ENCODE results near the gene F2R.
A peak's percentile ranks its signal among the peaks of the same experiment; 100 is the strongest.

The F2R gene

DNA sequence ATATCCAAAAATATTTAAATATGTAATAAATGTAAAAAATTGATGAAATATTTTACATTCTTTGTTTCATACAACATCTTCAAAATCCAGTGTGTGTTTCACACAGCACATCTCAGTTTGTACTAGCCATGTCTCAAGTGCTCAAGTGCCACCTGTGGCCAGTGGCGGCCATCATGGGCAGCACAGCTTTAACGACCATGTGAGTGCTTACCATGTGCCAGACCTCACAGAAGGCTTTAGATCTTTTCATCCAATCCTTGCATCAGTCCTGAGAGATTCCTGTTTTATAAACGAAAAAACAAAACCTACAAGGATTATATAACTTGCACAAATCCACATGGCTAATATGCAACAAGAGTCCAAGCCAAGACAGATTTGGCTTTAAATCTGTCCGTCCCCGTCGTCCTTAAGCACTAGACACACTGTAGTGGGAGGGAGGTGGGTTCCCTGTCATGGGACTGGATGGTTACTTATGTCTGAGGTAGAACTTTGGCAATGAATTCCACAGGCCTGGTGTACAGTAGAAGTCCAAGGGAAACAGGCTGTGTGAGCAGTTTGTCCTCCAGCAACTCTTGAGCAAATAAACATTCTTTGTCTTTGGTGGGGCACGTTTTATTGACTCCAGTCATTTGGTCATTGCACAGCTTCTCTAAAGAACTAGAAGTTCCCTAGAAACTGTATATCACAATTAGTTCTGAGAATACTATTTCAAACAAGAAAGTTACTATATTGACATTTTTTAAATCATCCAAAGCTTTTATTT lies 25.0 kb upstream of the F2R start:
- DNase-seq = peak; percentile 70

DNA sequence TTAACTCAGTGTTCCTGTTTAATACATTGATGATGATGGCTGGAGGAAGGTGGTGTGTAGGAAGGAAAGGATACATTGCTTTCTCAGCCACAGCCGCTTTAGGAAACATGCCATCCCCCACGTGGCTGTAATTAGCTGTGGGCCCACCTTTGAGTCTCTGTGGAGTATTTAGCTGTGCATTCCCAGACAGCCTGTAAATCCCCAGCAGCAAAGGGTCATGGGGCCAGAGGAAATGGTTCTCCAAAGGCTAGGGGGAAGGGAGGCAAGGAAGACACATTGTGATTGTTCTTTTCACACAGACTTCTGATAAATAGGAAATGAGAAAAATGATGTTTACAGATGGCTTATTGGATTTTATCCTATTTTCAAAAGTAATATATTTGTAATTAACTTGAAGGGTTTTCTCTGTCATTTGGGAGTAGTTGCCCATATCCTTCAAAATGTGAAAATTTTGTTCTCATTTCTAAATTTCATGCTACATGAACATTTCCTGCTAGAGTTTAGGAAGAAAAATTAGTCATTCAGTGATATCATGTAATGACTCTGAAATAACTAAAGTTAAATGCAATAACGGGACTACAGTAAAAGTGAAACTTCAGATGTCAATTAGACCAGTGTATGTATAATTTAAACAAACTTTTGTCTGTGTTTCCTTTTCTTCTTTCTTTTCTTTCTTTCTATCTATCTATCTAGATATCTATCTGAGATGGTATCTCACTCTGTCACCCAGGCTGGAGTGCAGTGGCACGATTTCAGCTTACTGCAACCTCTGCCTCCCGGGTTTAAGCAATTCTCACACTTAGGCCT lies 24.3 kb upstream of the F2R start:
- DNase-seq = peak; percentile 96

DNA sequence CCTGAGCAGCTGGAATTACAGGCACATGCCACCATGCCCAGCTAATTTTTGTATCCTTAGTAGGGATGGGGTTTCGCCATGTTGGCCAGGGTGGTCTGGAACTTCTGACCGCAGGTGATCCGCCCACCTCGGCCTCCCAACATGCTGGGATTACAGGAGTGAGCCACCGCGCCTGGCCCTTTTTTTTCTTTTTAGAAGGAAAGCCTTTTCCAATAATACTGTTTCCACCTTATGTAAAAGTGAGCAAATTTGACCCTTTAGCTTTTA lies 23.7 kb upstream of the F2R start:
- DNase-seq = no peak

DNA sequence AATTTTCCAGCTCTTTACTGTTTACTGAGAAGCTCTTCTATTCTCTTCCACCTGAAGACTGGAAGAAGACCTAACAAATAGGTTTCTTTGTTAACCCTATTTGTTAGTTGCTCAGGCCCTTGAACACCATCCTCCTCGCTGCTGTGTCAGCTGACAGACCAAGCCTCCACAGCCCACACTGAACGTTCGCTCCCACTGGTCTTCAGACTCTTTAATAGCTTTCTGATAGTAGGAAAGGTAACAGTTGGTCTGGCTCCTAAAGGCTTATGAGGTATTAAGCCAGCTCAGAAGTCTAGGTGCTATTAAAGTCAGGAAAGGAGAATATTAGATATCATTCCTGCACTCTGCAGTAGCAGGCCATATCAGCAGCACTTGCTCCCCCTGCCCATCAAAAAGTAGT lies 23.3 kb upstream of the F2R start:
- no peak for DNase-seq

DNA sequence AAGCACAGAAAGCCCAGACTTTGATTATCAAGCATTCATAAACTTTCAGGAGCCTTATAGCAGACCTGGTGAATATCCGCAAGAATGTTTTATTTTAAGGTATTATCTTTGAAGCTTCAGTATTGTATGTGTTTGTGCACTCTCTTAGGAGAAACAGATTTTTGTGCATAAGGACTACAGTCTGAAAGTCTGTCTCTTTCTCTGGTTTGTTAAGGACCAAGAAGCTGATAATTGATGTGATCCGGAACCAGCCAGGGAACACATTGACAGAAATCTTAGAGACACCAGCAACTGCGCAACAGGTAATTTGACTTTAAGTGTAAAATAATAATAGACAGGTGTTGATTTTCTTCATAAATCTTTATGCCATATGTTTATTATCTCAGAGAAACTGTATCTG lies 22.8 kb upstream of the F2R start:
- no peak for DNase-seq

DNA sequence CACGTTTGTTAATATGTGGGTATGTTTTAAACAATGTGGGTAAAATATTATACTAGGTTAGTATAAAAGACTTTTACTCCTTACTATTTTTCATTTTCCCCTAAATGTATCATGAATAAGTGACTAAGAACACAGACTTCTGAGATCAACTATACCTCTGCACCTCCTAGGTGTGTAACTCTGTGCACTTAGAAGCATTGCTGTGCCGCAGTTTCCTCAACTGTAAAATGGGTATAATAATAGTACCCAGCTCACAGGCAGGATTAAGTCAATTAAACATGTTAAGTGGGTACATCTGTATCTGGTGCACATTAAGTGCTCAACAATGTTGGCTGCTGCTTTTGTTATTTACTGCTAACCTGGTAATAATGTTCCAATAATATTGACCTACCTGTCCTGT lies 21.6 kb upstream of the F2R start:
- no peak for DNase-seq

DNA sequence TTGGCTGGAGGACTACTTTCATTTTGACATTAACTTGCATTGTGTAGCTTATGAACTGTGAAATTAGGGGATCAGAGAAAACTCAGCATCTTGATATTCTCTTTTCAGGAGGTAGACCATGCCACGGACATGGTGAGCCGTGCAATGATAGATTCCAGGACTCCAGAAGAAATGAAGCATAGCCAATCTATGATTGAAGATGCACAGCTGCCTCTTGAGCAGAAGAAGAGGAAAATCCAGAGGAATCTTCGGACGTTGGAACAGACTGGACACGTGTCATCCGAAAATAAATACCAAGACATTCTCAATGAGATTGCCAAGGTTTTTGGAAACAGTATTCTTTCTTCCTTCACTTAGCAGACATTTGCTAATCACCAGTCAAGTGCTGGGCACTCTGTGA lies 20.6 kb upstream of the F2R start:
- DNase-seq = no peak

DNA sequence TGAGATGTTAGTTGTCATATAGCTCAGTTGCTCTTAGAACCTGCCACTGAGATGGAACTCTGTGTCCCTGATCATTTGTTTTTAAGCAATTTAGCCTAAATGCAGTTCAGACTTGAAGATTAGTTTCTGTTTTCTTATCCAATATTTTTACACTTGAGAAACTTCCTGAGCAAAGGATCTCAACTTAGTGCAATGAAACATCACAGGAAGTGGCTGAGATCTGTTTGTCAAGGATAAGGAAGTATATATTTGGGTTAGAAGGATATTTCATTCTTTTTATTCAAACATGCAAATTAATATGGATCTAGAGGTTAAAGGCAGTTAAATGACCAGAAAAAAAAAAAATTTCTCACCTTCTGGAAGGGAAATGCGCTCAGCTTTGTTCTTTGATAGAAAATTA lies 19.7 kb upstream of the F2R start:
- DNase-seq = no peak

DNA sequence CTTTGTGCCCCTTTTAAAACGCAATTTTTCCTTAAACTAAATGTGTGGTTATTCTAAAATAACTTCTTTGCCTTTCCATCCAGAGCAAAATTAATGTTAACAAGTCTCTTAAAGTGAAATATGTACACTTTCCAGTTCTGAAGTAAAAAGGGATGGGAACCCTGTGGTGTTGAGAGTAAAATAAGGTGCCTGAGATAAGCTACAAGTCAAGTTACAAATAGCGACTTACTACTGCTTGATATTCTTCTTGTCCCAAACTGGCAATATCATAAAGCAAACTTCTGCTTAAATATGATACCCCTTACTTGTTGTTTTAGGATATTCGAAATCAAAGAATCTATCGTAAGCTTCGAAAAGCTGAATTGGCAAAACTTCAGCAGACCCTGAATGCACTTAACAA lies 18.3 kb upstream of the F2R start:
- DNase-seq = no peak

DNA sequence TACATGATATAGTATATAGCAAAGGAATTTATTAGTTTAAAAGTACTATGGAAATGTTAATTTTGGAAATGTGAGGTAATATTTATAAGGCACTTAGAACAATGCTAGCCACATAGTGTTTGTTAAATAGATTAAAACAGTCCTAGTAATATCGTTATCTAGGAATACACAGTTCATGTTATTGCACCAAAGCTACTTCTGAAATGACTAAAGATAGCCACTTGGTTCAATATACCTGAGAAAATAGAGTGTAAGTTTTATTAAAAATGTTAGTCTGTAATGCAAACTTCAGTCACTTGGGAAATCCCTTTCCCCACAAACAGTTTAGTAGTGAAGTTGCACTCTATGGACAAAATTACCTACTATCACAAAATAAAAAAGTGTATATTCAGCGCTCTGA lies 15.4 kb upstream of the F2R start:
- no peak for DNase-seq

DNA sequence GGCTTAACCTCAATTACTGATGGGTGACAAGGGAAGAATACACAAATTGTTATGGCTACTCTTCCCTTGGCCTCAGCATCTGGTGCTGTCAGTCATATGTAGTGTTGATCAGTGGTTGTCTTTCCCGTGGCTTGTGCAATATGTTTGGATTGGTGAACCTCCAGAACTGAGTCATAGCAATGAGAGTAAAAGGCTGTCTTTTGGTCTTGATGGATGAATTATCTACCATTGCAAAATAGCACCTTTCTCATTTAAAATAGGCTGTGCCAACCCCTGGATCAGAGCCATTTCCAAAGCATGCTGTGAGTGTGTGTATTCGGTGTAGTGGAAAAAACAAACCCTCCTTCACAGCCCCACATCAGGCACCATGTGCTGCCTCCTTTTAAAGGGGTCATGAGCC lies 14.6 kb upstream of the F2R start:
- peak; percentile 95 for DNase-seq

DNA sequence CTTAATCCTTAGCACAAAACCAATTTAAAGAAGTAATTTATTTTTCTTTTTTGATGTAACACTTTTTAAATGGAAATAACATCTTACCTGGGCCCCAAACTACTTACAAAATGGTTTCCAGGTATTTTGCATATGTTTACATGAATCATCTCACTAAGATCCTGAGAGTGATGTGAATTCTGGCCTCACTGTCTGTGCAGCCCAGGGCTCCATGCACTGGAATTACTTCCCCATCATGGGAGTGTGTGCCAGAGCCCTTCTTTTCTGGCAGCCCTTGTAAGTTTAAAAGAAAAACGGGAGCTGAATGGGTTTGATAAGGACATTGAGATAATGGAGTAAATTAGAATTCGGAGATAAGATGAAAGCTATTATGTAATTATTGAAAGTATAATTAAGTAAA lies 12.2 kb upstream of the F2R start:
- DNase-seq = no peak

DNA sequence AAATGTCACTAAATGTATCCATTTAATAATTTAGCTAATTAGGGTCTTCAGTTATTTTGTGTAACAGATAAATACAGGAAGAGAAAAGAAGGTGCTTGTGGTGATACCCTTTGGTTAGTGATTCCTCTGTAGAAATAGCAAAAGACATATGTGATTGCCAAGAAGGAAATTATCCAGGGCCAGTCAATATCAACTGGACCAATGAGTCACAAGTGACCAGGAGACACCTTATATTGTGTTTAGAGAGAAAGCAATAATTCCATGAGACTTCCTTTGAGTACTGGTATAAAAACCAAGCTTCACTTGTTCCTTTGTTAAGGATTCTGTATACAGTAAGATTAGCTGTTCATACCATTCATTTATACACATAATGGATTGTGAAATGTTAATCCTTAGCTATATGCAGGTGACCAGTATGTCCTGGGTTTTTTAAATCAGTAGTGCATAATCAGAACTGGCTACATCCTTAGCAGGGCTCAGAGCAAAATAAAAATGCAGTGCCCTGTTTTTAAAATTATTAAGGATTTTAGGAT lies 11.7 kb upstream of the F2R start:
- DNase-seq = no peak

DNA sequence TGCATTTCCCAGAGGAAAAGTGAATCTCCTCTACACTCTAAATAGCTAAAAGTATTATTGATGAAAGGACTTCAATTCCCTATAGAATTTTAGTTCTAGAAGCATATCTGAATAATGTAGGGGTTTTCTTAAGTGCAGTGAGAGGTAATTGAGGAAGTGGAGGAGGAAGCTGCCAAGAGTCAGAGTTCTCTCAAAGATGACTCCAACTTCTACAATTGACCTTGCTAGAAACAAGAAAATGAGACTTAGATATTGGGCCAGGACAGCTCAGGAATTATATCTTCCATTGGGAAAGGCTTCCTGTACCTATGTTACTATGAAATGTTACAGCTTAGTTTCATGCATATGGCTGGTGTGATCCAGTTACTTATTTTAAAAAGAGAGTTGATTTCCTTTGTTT lies 10.4 kb upstream of the F2R start:
- no peak for DNase-seq

DNA sequence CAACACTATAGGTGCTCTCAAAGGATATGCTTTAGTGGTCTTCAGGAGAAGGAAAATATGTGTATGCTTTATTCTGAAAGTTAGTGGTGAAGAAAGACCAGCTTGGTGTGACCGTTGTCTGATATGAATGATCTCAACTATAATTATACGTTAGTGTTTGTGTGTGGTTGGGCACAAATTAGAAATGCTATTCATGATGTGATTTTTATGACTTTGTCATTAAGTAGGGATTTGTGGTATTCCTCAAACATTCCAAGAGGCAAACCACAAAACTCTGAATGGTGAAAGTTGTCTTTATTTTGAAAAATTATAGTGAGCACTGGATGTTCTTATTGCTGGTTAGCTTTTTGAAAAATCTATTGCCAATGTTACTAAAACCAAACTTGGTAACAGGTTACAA lies 6.2 kb upstream of the F2R start:
- peak; percentile 91 for DNase-seq

DNA sequence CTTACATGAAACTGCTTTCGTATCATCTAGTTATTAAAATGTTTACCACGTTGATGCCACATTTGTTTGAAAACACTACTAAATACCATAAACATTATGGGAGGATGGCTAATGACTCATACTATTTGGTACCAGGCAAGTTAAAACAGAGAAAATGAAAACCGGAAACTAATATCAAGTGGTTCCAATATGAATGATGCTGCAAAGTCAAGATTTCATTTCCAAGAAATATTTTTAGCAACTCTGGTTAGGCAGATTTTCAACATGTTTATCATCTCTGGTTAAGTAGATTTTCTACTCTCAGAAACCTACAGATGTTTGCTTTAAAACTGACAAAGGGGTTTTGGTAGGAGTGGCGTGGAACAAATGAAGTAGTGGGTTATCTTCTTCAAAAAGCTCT lies 4.9 kb upstream of the F2R start:
- DNase-seq = peak; percentile 41

DNA sequence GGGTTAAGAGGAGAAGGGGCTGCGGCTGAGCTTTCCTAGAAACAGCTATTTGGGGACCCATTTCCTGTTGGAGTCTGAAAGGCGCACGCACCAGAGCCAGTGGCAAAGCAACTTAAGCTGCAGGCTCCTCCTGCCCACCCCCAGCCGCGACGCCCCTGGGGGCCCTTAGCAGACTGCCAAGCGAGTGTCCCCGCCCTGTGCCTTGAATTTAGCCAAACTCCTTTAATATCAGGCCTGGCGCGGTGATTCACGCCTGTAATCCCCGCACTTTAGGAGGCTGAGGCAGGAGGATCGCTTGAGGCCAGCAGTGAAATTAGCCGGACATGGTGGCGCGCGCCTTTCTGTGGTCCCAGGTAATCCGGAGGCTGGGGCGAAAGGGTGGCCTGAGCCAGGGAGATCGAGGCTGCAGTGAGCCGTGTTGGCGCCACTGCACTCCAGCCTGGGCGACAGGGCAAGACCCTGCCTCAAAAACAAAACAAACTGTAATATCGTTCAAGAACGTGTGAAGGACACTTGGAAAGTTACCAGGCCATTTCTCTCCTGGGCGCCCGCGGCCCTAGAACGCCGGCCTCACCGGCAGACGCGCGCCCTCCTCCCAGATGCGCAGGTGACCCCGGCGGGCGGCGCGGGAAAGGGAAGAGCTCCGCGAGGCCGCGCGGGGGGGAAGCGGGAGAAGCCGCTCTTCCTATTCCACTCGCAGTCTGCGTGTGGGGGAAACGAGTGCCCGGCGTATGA lies 1.0 kb upstream of the F2R start:
- DNase-seq = no peak

DNA sequence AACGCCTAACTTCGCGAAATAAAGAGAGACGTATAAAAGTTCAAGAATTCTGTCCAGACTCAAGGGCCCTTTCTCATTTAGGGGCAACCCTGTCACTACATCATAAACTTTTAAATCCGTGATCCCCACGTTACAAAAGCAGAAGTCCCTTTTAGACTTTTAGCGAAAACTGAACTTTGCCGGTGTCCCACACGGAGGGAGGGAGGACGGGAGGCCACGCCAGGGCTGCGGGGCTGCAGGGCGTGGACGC lies 515 bp upstream of the F2R start:
- DNase-seq = no peak

DNA sequence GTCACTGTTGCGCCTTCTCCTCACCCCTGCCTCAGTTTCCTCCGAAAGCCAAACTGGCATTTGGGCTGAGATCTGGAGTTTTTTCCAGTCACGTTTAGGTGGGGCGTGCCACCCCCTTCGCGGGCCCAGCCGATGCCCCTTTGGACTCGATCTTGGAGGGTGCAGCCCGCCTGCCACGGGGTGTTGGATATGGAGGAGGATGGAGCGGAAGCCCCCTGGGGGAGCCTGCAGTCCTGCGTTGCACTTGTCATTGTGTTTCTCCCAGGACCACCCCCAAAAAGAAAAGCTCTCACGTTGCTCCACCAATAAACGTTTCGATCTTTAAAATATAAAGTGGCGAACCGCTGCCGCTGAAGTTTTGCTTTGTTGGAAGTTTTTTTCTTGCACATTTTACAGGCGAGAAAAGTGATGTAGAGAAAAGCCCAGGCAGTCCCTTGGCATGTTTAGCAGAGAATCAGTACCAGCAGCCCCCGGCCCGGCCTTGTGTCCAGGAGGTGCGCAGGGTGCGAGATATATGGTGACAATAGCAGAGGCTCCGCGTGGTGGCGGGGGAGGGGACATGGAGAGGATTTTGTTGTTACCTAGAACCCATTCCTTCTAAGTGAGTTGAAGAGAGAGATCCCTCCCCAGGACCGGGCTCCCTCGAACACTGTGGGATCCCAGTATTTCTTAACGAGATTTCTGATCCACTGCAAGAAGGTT lies 681 bp downstream of the F2R start:
- DNase-seq = no peak

DNA sequence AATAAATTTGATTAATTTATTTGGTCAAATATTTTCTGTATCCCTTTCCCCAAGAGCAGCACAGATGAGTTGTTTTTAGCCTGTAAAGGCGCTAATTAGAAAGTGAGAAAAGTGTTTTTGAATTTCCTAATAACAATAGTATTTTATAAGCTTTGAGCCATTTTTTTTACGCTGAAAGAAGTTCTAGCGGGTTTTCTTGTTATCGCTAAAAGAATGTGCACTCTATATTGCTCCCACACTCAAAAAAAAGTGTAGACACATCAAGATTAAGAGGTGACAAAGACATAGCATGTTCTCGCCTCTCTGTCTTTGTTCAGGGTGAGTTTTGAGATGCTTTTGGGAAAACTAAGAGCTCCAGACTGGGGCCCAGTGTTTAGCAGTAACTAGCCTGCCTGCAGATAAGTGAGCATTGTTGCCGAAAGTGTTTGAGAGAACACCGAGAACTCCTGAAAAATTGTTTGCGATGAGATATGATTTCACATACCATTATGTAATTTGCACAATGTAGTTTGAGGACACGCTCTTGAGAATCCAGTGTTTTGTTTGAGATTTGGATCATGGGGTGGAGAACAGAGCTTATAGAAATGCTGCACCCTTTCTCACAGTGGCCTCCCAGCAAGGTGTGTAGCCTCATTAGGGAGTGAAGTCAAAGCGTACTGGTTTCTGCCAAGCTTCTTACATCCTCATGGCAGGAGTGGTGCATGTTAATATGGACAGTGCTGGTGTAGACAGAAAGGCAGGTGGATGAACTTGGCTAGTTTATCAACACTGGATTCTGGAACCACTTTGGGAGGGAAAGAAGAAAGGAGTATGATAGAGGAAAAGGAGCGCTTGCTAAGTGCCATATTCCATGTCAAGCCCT lies 1.5 kb downstream of the F2R start:
- DNase-seq = no peak

DNA sequence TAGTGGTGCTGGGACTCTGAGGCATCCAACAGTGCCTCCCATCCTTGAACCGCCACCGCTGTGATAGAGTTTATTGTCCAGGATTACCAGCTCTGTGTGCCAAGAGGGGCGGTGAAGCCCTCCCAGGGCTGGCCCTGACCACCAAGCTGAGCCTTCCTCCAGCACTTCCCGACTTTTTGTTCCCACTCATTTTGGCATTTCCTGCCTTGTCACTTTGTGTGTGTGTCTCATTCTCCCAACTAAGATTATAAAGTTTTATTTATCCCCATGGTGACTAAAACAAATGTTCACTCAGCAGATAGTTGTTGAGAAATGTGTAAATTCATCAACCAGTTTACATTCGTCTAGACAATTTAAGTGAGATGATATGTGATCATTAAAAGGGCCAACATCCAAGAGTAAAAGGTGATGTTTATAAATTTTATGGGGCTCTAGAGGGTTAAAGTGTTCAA lies 2.5 kb downstream of the F2R start:
- DNase-seq = no peak

DNA sequence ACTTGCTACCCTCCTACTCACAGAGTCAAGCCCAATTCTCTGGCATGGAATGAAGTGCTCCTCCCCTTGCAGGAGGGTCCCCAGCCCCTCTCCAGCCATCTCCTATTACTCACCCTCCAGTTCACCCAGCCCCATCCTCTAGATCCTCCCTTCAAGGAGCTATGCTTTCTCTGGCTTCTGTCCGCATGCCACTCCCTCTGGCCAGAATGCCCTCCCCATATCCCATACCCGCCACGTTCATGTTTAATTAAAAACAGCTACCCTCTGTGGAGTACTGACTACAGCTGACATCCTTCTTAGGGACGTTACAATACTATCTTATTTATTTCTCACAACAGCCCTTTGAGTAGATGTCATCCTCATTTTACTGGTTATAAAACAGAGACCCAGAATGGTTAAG lies 3.0 kb downstream of the F2R start:
- DNase-seq = no peak

Data from fibroblast of upper back skin (primary cell).